Activated CD4-positive, alpha-beta T cell treated with anti-CD3 and anti-CD28 coated beads, Interleukin-2, Interleukin-4, amounts not matched to agents 100 ng/mL and 50 ng/mL, durations not matched to agents 16 hours and 8 hours (primary cell): ENCODE measurements around the gene NTSR1.

ENCODE experiments used
- DNase-seq: peaks from one replicate; pipeline ENCODE4 v3.0.0-alpha.2; 2020; ENCODE audit warnings: low spot score

The NTSR1 gene

DNA sequence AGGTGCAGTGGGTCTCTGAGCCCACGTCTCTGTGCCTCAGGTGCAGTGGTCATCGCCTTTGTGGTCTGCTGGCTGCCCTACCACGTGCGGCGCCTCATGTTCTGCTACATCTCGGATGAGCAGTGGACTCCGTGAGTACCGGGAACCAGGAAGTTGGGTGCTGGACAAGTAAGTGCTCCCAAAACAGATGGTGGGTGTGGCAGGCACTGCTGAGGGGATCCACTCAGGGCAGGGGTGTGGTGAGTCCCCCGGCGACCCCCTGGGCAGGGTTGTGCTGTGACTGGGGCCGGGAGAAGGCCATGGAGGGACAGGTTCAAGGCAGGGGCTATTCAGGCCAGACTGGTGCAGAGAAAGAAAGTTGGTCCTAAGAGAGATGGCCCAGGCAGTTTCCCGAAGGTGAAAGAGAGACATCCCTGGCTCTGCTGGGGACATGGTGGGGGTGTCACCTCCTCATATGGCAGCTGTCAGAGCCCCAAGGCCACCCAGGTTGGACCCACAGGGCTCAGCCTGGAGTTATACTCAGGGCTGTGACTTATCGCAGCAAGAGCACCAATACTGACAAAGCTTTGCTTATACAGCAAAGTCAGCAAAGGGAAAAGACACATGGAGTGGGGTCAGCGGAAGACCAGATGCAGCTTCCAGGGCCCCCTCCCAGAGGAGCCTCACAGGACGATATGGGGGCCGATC lies 49.7 kb downstream of the NTSR1 start:
- DNase-seq, result no peak

- no peak for DNase-seq
These were observed 51.4 kb downstream of the NTSR1 start for GRCh38 chr20:62759981-62760431.

DNA sequence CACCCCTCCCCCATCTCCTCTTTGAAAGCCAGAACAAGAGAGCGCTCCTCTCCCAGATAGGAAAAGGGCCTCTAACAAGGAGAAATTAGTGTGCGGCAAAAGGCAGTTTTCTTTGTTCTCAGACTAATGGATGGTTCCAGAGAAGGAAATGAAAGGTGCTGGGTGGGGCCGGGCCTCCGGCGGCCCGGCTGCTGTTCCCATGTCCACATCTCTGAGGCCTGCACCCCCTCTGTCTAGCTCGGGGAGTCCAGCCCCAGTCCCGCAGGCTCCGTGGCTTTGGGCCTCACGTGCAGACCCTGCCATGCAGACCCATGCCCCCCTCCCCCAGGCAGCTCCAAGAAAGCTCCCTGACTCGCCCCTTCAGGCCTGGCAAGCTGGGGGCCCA lies 51.8 kb downstream of the NTSR1 start:
- no peak for DNase-seq

GRCh38 chr20:62760856-62761758 lies 52.5 kb downstream of the NTSR1 start:
- DNase-seq, result no peak

GRCh38 chr20:62761759-62762131 lies 53.1 kb downstream of the NTSR1 start:
- no peak for DNase-seq

- no peak for DNase-seq
These were observed 53.7 kb downstream of the NTSR1 start for GRCh38 chr20:62762376-62762775.

DNA sequence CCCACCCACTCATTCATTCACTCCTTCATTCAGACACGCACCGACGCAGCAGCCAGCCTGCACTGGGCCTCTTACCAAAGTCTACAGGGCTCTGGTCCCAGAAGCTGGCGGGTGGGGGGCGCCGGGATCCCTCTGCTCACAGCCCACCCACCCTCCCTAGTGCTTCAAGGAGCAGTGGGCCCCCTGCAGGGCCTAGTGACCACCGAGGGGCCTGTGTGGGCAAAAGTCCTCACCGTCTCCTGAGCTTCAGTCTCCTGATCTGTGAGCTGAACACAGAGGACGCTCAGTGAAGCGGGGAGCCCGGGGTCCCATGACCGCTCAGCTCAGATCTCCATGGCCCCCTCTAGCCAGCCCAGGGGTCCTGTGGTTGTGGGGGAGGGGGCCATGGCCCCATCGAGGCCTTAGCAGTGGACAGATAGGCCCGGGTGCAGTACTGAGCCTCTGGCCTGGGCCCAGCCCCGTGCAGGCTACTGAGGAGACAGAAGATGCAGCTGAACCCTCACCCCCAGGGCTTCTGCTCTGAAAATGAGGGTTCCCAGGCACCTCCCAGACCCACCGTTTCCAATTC lies 54.2 kb downstream of the NTSR1 start:
- no peak for DNase-seq

GRCh38 chr20:62763404-62763803 lies 54.8 kb downstream of the NTSR1 start:
- DNase-seq, result no peak

GRCh38 chr20:62764156-62764935 lies 55.7 kb downstream of the NTSR1 start:
- no peak for DNase-seq

GRCh38 chr20:62765021-62765420 lies 56.4 kb downstream of the NTSR1 start:
- DNase-seq, result no peak

GRCh38 chr20:62765432-62766070 lies 56.9 kb downstream of the NTSR1 start:
- no peak for DNase-seq

GRCh38 chr20:62766071-62766450 lies 57.4 kb downstream of the NTSR1 start:
- DNase-seq, result no peak

DNA sequence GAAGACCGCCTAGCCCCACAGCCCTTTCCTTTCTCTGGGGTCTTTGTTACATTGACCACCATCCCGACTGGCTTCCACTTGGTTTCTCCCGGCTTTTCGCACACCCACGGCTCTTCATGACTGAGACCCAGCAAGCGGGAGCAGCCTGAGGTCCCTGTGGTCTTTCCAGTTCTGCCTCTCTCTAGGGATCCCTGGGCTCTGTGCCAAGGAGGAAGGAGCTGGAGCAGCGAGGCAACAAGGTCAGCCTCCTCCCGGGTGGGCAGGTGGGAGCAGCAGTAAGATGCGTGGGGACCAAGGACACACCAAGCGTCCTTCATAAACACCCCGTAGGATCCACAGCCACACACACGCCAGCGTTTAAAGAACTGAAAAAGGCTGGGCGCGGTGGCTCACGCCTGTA lies 58.1 kb downstream of the NTSR1 start:
- no peak for DNase-seq

GRCh38 chr20:62768234-62768546 lies 59.6 kb downstream of the NTSR1 start:
- no peak for DNase-seq

- no peak for DNase-seq
These were observed 60.1 kb downstream of the NTSR1 start for GRCh38 chr20:62768551-62769287.

DNA sequence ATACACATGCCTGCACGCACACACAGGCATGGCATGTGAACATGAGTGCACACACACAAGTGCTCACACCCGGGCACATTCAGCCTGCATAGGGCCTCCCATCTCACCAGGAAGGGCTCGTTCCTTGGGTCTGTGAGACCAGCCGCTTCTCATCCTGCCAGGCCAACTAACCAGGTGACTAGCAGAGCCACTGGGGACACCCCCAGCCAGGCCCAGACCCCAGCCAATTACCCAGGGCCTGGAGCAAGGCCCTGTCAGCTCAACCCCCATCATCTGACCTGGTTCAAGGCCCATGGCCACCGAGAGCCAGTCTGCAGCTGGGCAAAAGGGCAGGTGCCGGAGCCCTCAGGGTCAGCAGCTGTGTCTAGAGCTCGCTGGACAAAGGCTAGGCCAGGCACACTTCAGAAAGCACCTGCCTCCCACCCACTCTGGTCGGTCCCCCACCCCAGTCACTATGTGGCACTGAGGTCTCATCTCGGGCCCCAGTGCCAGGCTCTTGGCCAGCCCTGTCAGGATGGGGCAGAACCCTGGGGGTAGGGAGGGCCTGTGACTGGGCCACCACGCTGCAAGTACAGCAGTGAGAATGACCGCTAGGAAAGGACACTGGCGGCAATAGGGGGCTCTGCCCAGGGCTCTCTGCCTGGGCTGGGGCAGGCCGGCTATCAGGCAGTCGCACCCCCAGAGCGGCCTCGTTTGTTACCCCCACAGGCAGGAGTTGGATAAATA lies 60.9 kb downstream of the NTSR1 start:
- DNase-seq, result no peak

DNA sequence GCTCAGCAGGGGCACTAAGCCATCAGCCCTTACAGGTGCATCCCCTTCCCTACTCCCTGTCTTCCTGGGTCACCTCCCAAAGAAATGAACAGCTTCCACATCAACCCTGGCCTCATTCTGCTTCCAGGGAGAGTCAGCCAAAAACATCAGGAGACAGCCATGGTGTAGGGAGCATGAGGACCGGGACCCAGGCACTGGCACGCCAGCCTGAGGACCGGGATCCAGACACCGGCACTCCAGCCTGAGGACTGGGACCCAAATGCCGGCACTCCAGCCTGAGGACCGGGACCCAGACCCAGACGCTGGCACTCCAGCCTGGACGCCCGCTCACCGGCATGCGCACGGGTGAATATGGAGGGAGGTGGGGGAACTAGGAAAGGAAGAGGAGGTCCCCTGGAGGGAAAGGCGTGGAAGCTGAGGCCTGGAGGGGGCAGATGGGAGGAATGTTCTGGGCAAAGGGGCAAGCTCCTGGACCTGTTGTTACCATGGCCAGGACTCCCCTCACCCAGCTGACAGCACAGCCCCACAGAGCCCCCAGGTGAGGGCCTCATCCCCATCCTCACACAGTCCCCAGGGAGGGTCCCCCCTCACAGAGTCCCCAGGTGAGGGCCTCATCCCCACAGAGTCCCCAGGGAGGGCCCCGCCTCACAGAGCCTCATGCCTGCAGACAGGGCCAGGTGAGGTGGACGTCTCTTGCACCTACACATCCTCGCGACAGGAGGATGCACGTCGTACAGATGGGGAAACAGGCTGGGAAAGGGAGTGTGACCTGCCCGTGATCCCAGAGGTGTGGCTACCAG lies 61.7 kb downstream of the NTSR1 start:
- no peak for DNase-seq

GRCh38 chr20:62770916-62771315 lies 62.3 kb downstream of the NTSR1 start:
- no peak for DNase-seq

- no peak for DNase-seq
These were observed 62.9 kb downstream of the NTSR1 start for GRCh38 chr20:62771396-62772102.
